PC-3 (cell line): Measurements from ENCODE around the gene VCX2.

Experiments used
- EZH2 ChIP-seq: fragments of 300-600 bp; sonication (generic); IDR thresholded peaks from one replicate; pipeline ENCODE4 v1.6.1; 2017; ENCODE audit warnings: antibody characterized with exemption, mild to moderate bottlenecking, low read length; ENCODE audit not compliant: unreplicated experiment
- EZH2phosphoT487 ChIP-seq: fragments of 300-600 bp; sonication (generic); IDR thresholded peaks from 2 replicates; pipeline ENCODE4 v1.6.1; 2018; ENCODE audit warnings: mild to moderate bottlenecking, antibody characterized with exemption, low read length, borderline replicate concordance
- TF ChIP-seq, protein P1 (sequence below): fragments of 300-600 bp; sonication (generic); conservative IDR thresholded peaks from 2 replicates; pipeline ENCODE4 v1.5.1; 2017; ENCODE audit warnings: antibody characterized with exemption, low read depth, mild to moderate bottlenecking, low read length

DNA sequence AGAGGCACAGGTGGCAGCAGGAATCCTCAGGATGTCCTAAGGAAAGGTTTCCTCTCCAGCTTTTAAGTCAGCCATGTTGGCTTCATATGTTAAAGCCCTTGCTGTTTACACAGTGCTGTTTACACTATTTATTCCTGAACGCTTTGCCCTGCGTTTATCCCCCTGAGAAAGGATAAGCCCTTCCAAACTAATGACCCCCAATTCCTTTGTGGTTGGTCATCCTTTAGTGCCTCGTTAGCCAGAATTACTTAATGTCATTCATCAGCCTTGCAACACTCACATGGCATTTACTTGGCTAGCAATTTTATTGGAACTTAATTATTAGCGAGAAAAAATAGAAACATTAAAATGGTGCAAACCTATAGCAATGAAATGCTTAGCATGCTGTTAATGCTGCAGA is 23.8 kb downstream of the VCX2 start:
- TF ChIP-seq, protein P1, sequence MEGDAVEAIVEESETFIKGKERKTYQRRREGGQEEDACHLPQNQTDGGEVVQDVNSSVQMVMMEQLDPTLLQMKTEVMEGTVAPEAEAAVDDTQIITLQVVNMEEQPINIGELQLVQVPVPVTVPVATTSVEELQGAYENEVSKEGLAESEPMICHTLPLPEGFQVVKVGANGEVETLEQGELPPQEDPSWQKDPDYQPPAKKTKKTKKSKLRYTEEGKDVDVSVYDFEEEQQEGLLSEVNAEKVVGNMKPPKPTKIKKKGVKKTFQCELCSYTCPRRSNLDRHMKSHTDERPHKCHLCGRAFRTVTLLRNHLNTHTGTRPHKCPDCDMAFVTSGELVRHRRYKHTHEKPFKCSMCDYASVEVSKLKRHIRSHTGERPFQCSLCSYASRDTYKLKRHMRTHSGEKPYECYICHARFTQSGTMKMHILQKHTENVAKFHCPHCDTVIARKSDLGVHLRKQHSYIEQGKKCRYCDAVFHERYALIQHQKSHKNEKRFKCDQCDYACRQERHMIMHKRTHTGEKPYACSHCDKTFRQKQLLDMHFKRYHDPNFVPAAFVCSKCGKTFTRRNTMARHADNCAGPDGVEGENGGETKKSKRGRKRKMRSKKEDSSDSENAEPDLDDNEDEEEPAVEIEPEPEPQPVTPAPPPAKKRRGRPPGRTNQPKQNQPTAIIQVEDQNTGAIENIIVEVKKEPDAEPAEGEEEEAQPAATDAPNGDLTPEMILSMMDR, result no peak
- no peak for TF ChIP-seq EZH2
- TF ChIP-seq EZH2phosphoT487, result no peak
